ENCODE results near the gene DDC. TPM values are rescaled to one million over a fixed set of nuclear protein-coding genes. Genes with fewer than 3 reads are reported as not detected.
A peak's percentile ranks its signal among the peaks of the same experiment; 100 is the strongest.

The DDC gene
- total and polyA plus RNA-seq, 4 donors: 27.2 to 74.9 (median 58.6) TPM

DNA sequence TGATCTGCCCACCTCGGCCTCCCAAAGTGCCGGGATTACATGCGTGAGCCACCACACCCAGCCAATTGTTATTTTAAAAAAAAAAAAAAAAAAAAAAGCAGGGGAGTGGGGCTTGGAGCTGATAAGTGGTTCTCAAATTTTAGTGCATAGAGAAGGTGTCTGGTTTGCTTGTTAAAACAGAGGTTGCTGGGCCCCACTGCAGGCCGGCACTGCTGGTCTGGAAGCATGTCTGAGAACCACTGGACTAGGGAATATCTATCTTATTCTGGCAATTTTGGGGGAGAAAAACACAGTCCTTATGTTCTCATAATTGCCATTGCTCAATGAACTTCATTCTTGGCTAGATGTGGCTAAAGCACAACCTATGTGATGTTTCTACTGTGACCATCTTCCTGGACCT lies 96.0 kb downstream of the DDC start:
- TF ChIP-seq, protein P1, sequence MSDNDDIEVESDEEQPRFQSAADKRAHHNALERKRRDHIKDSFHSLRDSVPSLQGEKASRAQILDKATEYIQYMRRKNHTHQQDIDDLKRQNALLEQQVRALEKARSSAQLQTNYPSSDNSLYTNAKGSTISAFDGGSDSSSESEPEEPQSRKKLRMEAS (IDR thresholded peaks at IDR 0.05): no peak
- DNase-seq (ENCODE audit: low spot score): no peak
- Histone ChIP-seq H3K4me3 (ENCODE audit: low read depth in 1 of 3, low read length in 3 of 3) (no peak overlapping the region), H3K4me1 (ENCODE audit: control insufficient read depth in 4 of 4, insufficient read depth in 4 of 4, low read length in 3 of 4) (peaks cover 0 to 8% (median 1%) of the 10 kb centered on the region in 4 donors), H3K27me3 (ENCODE audit: control insufficient read depth in 4 of 4, insufficient read depth in 4 of 4, low read length in 3 of 4) (no peaks in the 10 kb centered on the region), H3K27ac (ENCODE audit: low read depth in 1 of 2, low read length in 2 of 2) (no peak overlapping the region), H3K9ac (ENCODE audit: low read depth in 1 of 2, low read length in 2 of 2) (no peak overlapping the region), H3K36me3 (ENCODE audit: control insufficient read depth in 4 of 4, insufficient read depth in 3 of 4, low read depth in 1 of 4, low read length in 3 of 4) (peaks cover 0 to under 1% (median 0%) of the 10 kb centered on the region in 4 donors), H3K9me3 (ENCODE audit: control insufficient read depth in 4 of 4, low read length in 3 of 4) (no peaks in the 10 kb centered on the region)
- WGBS: 98% methylated on average over 4 of the region's 4 CpGs

DNA sequence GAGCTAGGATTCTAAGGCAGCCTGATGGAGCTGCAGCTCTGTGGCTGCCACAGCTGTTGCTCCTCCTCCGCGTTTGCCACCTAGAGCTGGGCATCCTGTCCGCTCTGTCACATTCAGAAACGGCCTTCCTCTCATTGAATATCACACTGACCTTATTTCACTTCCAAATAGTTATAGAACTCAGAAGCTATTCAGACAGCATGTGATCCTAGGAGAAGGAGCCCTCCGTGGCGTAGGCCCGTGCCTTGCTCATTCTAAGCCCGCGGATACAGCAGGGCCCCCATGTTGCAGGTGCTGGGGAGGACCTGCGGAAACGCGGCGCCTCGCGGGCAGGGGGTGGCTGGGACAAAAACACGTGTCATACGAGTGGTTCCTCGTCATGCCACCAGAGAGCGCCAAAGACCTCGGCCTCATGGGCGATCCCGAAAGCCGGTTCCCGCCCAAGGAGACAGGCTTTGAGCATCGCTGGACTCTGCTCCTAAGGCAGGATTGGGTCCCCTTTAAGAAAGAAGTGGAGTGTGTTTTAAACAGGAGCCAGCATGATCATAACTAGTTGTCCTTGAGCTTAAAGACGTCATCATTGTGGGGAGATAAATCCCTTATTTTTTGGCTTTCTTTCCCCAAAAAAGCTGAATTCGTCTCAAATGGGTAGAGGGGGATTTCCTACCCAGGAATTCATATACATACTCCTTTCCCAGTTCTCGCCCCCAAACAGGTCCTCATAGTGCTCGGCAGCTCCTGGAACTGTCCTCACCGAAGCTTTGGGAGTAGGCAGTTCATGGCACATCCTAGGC lies 97.2 kb downstream of the DDC start:
- Histone ChIP-seq H3K9me3 (ENCODE audit: control insufficient read depth in 4 of 4, low read length in 3 of 4) (no peaks in the 10 kb centered on the region), H3K36me3 (ENCODE audit: control insufficient read depth in 4 of 4, insufficient read depth in 3 of 4, low read depth in 1 of 4, low read length in 3 of 4) (peaks cover 0 to 7% (median 2%) of the 10 kb centered on the region in 4 donors), H3K4me1 (ENCODE audit: control insufficient read depth in 4 of 4, insufficient read depth in 4 of 4, low read length in 3 of 4) (peaks cover 0 to 6% (median 0%) of the 10 kb centered on the region in 4 donors), H3K9ac (ENCODE audit: low read depth in 1 of 2, low read length in 2 of 2) (peak overlapping the region in 1 of 2 donors; percentile 24), H3K27ac (ENCODE audit: low read depth in 1 of 2, low read length in 2 of 2) (peak overlapping the region in 1 of 2 donors; percentile 2), H3K4me3 (ENCODE audit: low read depth in 1 of 3, low read length in 3 of 3) (peak overlapping the region in 2 of 3 donors; percentile 12 to 25), H3K27me3 (ENCODE audit: control insufficient read depth in 4 of 4, insufficient read depth in 4 of 4, low read length in 3 of 4) (no peaks in the 10 kb centered on the region)
- no peak for TF ChIP-seq FOXA1 (IDR thresholded peaks at IDR 0.05)
- no peak for TF ChIP-seq JUND (IDR thresholded peaks at IDR 0.05)
- TF ChIP-seq GABPA (IDR thresholded peaks at IDR 0.05 in 1 of 2, conservative IDR thresholded peaks at IDR 0.05 in 1 of 2): no peak
- no peak for TF ChIP-seq YY1 (IDR thresholded peaks at IDR 0.05)
- TF ChIP-seq, protein P1 (IDR thresholded peaks at IDR 0.05): no peak
- TF ChIP-seq RAD21 (IDR thresholded peaks at IDR 0.05): peak; percentile 98 to 99
- TF ChIP-seq, protein P2, sequence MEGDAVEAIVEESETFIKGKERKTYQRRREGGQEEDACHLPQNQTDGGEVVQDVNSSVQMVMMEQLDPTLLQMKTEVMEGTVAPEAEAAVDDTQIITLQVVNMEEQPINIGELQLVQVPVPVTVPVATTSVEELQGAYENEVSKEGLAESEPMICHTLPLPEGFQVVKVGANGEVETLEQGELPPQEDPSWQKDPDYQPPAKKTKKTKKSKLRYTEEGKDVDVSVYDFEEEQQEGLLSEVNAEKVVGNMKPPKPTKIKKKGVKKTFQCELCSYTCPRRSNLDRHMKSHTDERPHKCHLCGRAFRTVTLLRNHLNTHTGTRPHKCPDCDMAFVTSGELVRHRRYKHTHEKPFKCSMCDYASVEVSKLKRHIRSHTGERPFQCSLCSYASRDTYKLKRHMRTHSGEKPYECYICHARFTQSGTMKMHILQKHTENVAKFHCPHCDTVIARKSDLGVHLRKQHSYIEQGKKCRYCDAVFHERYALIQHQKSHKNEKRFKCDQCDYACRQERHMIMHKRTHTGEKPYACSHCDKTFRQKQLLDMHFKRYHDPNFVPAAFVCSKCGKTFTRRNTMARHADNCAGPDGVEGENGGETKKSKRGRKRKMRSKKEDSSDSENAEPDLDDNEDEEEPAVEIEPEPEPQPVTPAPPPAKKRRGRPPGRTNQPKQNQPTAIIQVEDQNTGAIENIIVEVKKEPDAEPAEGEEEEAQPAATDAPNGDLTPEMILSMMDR (IDR thresholded peaks at IDR 0.05; ENCODE audit: low read depth, low read length, missing input control): peak; percentile 84
- peak; percentile 13 to 49 for TF ChIP-seq HNF4A (conservative IDR thresholded peaks at IDR 0.05)
- peak in 1 of 2 donors; percentile 29 for TF ChIP-seq RXRA (IDR thresholded peaks at IDR 0.05)
- TF ChIP-seq EGR1 (IDR thresholded peaks at IDR 0.05; ENCODE audit: low read depth in 2 of 2): no peak
- peak; percentile 78 for DNase-seq (ENCODE audit: low spot score)
- 15% methylated on average over 30 of the region's 30 CpGs for WGBS

DNA sequence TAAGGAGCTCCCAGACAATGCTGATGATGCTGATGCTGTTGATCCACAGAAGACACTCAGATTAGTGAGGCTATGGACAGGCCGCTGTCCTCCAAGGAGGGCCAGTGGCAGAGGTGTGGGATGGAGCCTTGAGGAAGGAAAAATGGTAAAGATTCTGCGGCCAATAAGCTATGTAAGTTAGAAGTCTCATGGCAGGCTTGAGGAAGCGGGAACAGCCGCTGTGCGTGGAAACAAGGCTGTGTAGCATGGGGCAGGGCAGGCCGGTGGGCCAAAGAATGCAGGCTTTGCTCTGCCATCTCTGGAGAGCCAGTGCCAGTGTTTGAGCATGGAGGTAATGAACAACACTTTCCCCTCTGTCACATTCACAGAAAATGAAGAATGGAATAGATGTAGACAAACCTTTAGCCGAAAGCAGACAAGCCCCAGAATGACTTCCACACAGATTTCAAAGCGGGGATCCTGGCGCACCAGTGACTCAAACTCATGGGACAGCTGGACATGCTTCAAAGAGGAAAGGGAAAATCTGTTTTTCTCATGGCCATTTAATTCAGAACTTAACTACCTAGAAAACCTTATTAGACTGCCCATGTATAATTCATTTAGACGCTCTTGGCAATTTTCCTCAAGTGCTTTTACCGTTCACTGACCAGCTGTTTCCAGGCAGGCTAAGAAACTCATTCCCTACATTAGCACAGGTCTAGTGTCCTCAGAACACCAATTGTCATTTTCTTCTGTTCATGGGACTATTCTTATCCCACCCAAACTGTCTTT lies 98.2 kb downstream of the DDC start:
- H3K9ac ChIP-seq (ENCODE audit: low read depth in 1 of 2, low read length in 2 of 2): no peak overlapping the region
- peaks cover 0 to 8% (median 2%) of the 10 kb centered on the region in 4 donors for H3K36me3 ChIP-seq (ENCODE audit: control insufficient read depth in 4 of 4, insufficient read depth in 3 of 4, low read depth in 1 of 4, low read length in 3 of 4)
- TF ChIP-seq JUND (IDR thresholded peaks at IDR 0.05) (no peak), RAD21 (IDR thresholded peaks at IDR 0.05) (no peak), YY1 (IDR thresholded peaks at IDR 0.05) (no peak), FOXA2 (IDR thresholded peaks at IDR 0.05) (no peak), RXRA (IDR thresholded peaks at IDR 0.05) (no peak), NR2F2 (IDR thresholded peaks at IDR 0.05) (no peak), TAF1 (conservative IDR thresholded peaks at IDR 0.05) (no peak), GABPA (IDR thresholded peaks at IDR 0.05 in 1 of 2, conservative IDR thresholded peaks at IDR 0.05 in 1 of 2) (no peak), HNF4A (conservative IDR thresholded peaks at IDR 0.05) (no peak), HNF4G (IDR thresholded peaks at IDR 0.05) (no peak)
- TF ChIP-seq, protein P1 (IDR thresholded peaks at IDR 0.05): no peak
- TF ChIP-seq, protein P3, sequence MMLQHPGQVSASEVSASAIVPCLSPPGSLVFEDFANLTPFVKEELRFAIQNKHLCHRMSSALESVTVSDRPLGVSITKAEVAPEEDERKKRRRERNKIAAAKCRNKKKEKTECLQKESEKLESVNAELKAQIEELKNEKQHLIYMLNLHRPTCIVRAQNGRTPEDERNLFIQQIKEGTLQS (IDR thresholded peaks at IDR 0.05): no peak
- TF ChIP-seq, protein P4, sequence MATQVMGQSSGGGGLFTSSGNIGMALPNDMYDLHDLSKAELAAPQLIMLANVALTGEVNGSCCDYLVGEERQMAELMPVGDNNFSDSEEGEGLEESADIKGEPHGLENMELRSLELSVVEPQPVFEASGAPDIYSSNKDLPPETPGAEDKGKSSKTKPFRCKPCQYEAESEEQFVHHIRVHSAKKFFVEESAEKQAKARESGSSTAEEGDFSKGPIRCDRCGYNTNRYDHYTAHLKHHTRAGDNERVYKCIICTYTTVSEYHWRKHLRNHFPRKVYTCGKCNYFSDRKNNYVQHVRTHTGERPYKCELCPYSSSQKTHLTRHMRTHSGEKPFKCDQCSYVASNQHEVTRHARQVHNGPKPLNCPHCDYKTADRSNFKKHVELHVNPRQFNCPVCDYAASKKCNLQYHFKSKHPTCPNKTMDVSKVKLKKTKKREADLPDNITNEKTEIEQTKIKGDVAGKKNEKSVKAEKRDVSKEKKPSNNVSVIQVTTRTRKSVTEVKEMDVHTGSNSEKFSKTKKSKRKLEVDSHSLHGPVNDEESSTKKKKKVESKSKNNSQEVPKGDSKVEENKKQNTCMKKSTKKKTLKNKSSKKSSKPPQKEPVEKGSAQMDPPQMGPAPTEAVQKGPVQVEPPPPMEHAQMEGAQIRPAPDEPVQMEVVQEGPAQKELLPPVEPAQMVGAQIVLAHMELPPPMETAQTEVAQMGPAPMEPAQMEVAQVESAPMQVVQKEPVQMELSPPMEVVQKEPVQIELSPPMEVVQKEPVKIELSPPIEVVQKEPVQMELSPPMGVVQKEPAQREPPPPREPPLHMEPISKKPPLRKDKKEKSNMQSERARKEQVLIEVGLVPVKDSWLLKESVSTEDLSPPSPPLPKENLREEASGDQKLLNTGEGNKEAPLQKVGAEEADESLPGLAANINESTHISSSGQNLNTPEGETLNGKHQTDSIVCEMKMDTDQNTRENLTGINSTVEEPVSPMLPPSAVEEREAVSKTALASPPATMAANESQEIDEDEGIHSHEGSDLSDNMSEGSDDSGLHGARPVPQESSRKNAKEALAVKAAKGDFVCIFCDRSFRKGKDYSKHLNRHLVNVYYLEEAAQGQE (IDR thresholded peaks at IDR 0.05): no peak
- no peak overlapping the region for H3K4me3 ChIP-seq (ENCODE audit: low read depth in 1 of 3, low read length in 3 of 3)
- H3K27ac ChIP-seq (ENCODE audit: low read depth in 1 of 2, low read length in 2 of 2): no peak overlapping the region
- no peaks in the 10 kb centered on the region for H3K27me3 ChIP-seq (ENCODE audit: control insufficient read depth in 4 of 4, insufficient read depth in 4 of 4, low read length in 3 of 4)
- no peak for DNase-seq (ENCODE audit: low spot score)
- H3K9me3 ChIP-seq (ENCODE audit: control insufficient read depth in 4 of 4, low read length in 3 of 4): no peaks in the 10 kb centered on the region
- H3K4me1 ChIP-seq (ENCODE audit: control insufficient read depth in 4 of 4, insufficient read depth in 4 of 4, low read length in 3 of 4): peaks cover 0 to 6% (median 0%) of the 10 kb centered on the region in 4 donors
- WGBS: 95% methylated on average over 11 of the region's 11 CpGs
